ENCODE measurements around the gene DHPS.

The DHPS gene

DNA sequence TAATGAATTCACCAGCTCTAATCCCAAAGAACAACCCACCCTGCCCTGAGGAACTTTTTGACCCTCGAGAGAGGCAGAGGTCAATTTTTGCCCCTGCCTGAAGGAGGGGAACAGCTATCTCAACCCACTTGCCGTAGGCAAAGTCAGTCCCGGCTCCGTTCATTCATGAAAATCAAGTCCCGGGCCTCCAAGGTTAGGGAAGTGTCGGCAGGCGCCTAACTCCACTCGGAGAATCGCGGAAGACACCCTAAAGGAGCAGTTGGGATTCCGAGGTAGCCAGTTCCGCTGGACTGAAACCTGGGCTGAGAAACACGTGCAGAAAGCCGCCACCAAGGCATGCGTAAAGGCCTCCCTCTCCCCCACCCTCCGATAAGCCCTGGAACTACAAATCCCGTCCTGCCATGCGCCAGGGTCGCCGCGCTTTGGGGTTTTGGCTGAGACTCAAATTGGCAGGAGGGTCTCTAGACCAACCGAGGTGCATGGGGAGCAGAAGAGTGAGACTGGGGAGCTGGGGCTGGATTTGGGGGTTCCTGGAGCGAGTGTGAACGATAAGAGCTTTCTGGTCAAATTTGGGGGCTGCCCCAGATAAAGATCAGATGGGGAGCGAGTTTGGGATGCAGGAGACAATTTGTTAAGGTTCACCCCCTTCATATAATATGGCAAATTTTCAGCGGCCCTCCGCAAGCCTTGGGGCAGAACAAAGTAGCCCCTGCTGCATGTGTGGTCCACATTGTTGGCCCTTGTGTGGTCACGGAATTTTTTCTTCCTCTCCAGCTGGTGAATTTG, 42.2 kb upstream of the DHPS start, which contains the start of gene TNPO2:
Gene TNPO2, minus strand, starts transcription at position 292 of the 786 bp plus-strand sequence. CDS start 2,955 bp downstream, outside the sequence.
- TF ChIP-seq CTCF (IDR thresholded peaks at IDR 0.05; ENCODE audit: low read depth, low read length), result no peak
- DNase-seq (ENCODE audit: low read depth in 2 of 2), result peak; percentile 64 to 70
- peak within 1 kb of the TSS; percentile 69 to 78 for H3K4me3 ChIP-seq (replicated peaks in 1 of 2; ENCODE audit: low read depth in 2 of 2, low read length in 2 of 2)

DNA sequence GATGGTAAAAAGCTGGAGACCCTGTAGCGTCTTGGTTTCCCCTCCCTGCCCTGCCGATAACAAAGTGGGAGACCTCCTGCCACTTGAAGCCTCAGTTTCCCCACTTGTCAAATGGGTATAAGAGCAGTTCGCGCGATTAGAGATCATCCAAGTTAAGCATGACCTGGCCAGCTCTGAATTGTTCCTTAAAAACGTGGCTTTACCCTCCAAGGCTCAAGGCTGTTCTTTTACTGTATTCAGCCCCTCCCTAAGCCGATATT, 41.6 kb upstream of the DHPS start:
- peak overlapping the region; percentile 69 to 78 for H3K4me3 ChIP-seq (replicated peaks in 1 of 2; ENCODE audit: low read depth in 2 of 2, low read length in 2 of 2)
- TF ChIP-seq CTCF (IDR thresholded peaks at IDR 0.05; ENCODE audit: low read depth, low read length), result no peak
- DNase-seq (ENCODE audit: low read depth in 2 of 2), result peak in 1 of 2 donors; percentile 35

DNA sequence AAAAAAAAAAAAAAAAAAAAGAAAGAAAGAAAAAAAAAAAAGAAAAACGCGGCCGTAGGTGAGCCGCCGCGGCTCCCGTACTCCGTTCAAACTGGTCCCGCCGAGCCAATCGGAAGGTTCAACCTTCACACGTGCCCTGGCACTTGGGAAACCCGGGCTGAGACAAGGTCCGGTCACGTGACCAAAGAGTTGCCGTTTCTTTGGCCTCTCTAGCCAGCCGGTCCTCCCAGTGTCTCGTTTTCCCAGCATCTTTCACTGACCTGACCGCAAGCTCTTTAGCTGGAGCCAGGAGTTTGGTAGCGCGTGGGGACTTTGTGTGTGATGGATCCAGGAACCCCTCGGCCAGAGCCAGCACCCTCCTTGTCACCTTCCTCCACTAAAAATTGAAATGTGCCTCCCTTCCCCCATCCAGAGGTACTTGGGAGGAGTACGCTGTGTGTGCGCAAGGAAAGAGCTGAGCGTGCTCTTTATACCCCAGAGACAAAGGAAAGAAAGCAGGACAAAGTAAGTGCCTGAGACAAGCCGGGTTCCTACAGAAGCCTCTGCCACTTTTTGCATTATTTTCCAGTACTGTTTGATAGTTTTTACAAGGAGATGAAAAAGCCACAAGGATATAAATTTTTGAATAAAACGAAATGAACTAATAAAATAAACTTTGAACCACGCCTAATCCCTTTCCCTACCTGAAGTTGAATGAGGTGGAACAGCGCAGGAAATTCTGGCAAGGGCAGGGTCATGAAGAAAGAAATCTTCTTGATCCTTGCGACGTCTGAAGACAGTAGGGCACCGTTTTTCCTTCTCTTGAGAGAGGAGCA, 41.1 kb upstream of the DHPS start:
- no peak for TF ChIP-seq CTCF (IDR thresholded peaks at IDR 0.05; ENCODE audit: low read depth, low read length)
- peak; percentile 99 to 100 for DNase-seq (ENCODE audit: low read depth in 2 of 2)
- peak overlapping the region; percentile 69 to 78 for H3K4me3 ChIP-seq (replicated peaks in 1 of 2; ENCODE audit: low read depth in 2 of 2, low read length in 2 of 2)

GRCh38 chr19:12721656-12722565, 40.2 kb upstream of the DHPS start:
- DNase-seq (ENCODE audit: low read depth in 2 of 2), result peak; percentile 65 to 90
- no peak for TF ChIP-seq CTCF (IDR thresholded peaks at IDR 0.05; ENCODE audit: low read depth, low read length)
- peak overlapping the region; percentile 69 to 78 for H3K4me3 ChIP-seq (replicated peaks in 1 of 2; ENCODE audit: low read depth in 2 of 2, low read length in 2 of 2)

GRCh38 chr19:12720851-12721655, 39.4 kb upstream of the DHPS start:
- TF ChIP-seq CTCF (IDR thresholded peaks at IDR 0.05; ENCODE audit: low read depth, low read length), result no peak
- H3K4me3 ChIP-seq (replicated peaks in 1 of 2; ENCODE audit: low read depth in 2 of 2, low read length in 2 of 2), result peak overlapping the region; percentile 69 to 78
- DNase-seq (ENCODE audit: low read depth in 2 of 2), result peak; percentile 27 to 35

DNA sequence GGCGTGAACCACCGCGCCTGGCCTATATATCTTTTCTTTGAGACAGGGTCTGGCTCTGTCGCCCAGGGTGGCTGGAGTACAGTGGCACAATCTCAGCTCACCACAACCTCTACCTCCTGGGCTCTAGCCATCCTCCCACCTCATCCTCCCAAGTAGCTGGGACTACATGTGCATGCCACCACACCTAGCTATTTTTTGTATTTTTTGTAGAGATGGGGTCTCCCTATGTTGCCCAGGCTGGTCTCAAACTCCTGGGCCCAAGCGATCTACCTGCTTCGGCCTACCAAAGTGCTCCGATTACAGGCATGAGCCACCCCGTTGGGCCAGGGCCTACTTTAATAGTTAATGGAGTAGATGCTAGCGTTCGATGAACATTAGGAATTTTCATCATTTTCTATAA, 38.6 kb upstream of the DHPS start:
- H3K4me3 ChIP-seq (replicated peaks in 1 of 2; ENCODE audit: low read depth in 2 of 2, low read length in 2 of 2), result peak overlapping the region; percentile 69 to 78
- no peak for DNase-seq (ENCODE audit: low read depth in 2 of 2)
- TF ChIP-seq CTCF (IDR thresholded peaks at IDR 0.05; ENCODE audit: low read depth, low read length), result no peak
